Limb (tissue), 2 donors: ENCODE measurements around the gene DDOST.

Experiments
- DNase-seq, 2 donors: peaks; one replicate each; pipeline ENCODE4 v3.0.0-alpha.2; 2016; ENCODE audit errors: extremely low spot score in 2 of 2

DDOST gene

DNA sequence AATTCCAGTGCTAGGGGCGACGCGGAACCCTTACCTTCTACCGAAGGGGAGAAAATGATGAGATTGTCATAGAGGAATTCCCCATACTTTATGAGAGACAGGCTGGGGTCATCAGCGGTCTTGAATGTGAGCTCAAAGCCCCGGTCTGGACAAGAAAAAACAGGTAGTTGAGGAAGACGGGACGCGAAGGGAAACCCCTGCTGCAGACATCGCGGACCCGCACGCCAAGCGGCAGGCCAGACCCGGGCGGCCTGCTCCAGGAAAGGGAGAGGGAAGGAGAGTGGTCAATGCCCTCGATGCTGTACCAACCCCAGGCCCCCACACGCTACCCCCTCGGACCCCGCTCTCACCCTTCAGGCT is 342 bp downstream of the DDOST start:
- no peak for DNase-seq

DNA sequence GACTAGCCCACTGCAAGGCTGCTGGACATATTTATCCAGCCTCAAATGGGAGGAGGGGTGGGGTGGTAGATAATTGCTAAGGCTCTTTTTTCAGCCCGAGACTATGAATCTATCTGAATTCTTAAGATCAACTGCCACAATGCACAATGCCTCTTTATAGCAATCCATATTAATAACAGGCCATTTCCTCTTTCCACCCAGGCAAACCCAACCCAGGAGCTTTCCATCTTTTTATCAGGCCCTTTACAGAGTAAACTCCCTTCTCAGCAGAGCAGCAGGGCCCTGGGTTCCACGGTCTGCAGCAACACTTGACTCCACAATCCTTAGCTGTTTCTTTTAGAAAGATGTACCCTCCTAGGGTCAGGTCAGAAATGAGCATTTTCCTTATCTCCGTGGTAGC is 806 bp downstream of the DDOST start:
- no peak for DNase-seq

DNA sequence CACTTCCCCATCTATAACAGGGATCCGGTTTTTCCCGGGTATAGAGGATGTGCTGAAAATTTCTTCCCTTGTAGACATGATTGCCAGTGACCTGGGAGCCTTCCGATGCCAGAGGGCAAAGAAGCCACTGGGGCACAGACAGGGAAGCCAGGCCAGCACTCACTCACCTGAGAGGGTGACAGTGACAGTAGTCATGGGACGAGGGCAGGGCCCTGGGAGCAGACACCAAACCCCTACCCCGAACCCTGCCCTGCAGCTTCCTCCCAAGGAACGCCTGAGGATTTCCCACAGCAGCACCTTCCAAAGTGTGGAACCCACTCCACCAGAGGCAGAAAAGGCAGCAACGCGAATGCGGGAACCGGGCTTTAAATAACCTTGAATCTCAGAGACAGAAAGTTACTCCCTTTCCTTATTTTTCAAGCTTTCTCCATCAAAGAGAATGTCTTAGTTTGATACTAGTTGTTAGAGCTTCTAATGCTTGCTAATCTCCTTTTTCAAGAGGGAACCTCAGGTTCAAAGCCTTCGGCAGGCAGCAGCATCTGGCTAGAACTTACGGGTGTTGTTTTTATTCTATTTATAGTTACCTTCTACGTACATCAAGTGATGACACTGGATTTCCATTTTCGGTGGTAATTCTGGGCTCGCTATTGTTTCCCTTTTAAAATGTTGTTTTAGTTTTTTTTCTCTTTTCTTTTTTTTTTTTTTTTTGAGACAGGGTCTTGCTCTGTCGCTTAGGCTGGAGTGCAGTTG is 2.8 kb downstream of the DDOST start:
- no peak for DNase-seq

DNA sequence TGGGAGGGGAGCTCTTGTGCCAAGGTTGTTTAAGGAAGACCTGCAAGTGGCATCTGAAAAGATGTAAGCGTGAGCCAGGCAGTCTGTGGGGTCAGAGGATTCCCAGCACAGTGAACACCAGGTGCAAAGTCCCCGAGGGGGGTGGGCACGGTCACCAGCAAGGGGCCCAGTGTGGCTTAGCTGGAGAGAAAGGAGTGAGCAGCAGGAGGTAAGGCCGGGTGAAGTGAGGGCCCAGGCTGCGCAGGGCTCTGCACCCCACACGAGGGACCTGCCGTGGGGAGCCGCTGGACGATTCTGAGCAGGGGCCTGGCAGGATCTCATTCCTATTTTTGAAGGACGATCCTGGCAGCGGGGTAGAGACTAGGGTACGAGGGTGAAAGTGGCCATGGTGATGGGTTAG is 4.1 kb downstream of the DDOST start:
- DNase-seq = no peak

DNA sequence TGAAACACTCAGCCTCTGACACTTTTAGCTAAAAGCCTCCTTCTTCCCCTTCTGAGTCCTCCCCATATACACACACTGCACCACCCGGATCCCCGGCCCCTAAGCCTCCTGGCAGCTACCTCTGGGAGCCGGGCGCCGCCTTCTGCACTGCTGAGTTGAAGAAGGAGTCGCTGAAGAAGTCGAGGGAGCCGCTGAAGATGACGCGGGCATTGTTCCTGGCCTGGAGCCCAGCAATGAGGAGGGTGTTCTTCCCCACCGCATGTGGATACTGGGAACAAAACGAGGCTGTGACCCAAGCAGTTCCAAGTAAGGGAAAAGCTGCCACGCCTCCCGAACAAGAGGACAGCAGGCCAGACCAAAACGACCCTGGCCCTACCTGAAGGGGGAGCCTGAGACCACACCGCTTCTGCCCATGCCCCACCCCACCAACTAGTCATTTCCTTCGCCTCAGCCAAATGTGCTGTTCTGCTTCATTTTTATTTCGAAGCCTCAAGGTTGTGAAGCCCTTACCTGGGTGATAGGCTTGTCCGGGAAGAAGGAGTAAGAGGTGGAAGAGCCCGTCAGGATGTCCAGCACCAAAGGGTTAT is 7.0 kb downstream of the DDOST start:
- no peak for DNase-seq

DNA sequence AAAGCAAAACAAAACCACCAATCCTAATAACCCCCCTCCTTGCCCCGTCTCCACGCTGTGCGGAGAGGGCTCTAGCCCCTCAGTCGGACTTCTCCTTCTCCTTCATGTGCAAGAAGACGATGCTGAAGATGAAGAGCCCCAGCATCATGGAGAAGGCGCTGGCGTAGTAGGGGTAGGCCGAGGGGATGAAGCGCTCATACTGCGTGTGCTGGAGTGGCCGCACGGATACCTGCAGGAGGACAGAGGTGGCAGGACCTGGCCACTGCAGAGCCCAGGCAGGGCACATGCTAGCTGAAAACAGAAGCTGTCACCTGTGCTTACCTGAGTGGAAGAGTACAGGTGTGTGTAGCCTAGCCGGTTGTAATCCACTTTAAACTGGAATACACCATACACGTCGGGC is 8.9 kb downstream of the DDOST start:
- no peak for DNase-seq

DNA sequence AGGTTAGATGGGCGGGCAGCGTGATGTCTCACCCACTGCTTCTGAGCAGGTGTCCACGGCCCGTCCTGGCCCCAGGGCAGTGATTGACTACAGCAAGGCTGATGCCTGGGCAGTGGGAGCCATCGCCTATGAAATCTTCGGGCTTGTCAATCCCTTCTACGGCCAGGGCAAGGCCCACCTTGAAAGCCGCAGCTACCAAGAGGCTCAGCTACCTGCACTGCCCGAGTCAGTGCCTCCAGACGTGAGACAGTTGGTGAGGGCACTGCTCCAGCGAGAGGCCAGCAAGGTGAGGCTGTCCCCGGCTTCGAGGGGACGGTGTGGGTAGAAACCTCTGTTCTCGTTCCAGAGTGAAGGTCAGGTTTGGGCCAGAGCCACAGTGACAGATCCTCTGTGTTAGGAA is 12.2 kb downstream of the DDOST start:
- no peak for DNase-seq

DNA sequence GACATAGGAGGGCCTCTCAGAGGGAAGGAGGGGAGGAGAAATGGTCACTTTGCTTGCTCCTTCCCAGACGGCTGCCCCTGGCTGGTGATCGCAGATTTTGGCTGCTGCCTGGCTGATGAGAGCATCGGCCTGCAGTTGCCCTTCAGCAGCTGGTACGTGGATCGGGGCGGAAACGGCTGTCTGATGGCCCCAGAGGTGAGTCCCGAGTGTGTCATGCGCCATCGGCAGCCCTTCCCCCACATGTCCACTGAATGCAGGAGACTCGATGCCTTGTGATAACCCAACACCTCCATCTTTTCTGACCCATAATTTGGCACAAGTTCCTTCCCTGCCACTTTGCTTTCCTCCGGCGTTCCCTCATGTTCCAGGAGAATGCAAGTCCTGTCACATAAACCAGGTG is 12.7 kb downstream of the DDOST start:
- DNase-seq = no peak

DNA sequence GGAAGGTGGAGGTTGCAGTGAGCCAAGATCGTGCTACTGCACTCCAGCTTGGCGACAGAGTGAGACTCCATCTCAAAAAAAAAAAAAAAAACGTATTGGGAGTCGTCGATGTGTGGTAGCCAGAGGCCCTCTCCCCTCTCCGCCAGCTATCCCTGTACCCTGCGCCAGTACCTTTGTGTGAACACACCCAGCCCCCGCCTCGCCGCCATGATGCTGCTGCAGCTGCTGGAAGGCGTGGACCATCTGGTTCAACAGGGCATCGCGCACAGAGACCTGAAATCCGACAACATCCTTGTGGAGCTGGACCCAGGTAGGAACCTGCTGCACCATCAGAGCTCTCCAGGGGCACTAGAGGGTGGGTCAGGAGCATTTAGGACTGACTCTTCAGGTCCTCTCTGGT is 15.8 kb downstream of the DDOST start:
- no peak for DNase-seq

DNA sequence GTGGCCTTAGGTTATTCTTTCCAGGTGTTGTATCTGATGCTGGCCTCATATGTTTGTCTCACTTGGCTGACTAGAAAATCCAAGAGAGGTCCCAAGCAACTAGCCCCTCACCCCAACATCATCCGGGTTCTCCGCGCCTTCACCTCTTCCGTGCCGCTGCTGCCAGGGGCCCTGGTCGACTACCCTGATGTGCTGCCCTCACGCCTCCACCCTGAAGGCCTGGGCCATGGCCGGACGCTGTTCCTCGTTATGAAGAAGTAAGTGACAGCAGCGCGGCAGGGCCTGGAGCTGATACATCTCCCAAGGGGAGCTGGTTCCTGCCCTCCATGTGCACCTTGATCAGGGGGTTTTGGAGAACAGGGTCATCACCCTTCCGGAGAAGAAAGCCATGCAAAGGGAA is 16.8 kb downstream of the DDOST start:
- no peak for DNase-seq

DNA sequence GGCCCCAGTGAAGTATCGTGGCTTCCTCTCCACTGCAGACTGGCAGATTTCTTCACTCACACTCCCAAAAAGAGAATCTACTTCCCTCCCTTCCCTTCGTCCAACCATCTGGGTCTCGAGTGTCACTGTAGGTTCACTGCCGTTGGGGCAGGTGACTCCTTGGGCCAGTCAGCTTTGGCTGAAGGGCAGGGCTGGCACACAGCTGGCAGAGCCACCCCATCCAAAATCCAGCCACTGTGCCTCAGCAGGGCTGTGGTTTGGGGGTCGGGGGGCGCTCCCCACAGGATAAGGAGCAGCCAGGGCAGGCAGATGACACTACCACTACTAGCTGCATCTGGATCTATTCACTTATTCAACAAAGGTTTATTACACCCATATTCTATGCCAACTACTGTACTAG is 18.1 kb downstream of the DDOST start:
- no peak for DNase-seq

DNA sequence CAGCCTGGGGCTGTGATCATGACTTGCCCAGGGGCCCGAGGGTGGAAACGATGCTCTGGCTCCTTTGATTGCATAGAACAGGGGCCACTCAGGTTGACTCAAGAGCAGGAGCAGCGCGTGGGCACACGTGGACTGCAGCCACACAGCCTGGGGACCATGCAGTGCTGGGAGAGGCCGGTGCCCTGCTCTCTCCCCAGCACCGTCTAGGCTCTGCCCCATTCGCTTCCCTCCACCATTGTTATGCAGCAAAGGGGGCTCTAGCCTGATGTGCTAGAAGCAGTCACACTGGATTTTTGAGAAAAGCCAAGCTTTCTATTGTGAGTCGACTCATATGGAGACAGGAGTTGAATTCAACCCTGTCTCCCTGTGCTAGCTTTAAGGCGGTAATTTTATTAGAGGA is 19.2 kb downstream of the DDOST start:
- DNase-seq = no peak

DNA sequence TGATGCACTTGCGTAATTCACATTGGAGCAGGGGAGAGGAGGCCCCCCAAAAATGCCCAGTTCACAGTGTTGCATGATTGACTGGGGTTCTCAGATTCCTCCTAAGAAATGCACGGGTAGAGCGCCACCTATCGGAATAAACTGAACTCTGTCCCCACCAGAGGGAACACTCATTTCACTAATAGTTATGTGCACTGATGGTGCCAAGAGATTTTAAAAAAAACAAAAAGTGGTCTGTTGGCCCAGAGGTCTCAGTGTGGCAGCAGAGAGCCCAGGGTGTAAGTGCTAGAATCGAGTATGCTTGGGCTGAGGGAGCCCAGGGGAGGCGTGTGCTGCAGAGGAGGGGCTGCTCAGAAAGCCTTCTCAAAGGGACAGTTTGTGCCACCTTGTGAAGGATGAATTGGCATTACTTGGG is 21.0 kb downstream of the DDOST start:
- DNase-seq = peak; percentile 44 to 66

DNA sequence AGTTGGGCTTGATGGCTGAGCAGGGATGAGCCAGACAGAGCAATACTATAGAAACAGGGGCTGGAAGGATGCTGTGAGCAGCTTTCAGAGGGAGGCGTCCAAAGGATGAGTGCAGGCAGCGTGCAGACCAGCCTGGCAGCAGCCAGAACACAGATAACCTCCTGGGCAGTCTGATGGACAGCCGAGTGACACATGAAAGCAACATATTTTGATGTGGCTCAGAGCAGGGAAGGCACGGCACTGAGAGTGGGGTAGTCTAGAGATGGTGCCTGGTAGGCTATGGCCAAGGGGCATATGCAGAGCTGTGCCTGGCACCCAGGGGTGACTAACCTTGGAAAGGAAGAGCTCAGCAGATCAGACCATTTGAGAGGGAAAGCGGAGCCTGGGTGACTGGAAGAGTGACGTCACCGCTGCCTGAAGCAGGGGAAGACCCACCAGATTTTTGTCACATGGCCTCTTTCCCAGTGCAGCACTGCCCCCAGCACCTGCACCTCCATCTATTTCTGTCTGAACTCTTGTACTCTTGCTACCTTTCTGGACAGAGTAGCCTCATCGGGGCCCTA is 24.3 kb downstream of the DDOST start:
- DNase-seq = no peak

DNA sequence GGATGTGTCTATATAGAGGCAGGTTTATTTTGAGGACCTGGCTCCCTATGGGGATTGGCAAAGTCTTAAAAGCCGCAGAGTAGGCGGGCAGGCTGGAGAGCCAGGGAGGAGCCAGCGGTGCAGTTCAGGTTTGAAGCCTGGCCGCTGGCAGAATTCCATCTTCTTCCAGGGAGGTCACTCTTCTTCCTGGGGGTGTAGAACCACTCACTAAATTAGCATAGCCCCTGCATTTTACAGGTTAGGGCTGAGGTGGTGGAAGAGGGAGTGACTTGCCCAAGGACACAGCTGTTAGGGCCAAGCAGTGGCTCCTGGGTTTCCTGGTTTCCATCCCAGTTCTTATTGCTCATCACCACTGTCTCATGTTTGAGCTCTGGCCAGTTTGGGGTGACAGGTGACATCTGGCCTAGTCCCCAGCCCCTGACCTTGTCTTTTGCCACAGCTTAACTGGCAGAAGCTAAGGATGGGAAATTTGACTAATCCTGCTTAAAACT is 26.5 kb downstream of the DDOST start:
- peak in 1 of 2 donors; percentile 21 for DNase-seq

DNA sequence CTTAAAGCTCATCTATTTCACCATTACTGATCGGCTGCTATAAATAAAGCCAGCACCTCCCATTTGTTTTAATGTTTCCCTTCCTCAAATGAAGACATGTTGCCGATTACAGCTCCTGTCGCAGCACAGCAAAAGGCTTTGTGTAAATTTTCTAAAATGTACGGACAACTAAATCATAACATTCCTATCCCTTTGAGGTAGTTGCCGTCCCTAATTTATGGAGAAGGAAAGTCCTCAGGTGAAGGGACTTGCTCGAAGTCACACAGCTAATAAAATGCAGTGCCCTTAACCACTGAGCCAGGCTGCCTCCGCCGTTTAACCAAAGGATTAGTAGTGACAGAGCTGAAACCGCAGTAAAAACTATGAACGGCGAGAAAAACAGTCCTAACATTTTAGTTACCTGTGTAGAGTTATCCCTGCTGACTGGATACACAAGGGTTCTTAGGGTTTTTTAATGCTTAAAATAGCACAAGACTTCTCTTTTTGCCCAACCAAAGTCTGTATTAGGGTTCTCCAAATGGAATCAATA is 27.0 kb downstream of the DDOST start:
- no peak for DNase-seq

DNA sequence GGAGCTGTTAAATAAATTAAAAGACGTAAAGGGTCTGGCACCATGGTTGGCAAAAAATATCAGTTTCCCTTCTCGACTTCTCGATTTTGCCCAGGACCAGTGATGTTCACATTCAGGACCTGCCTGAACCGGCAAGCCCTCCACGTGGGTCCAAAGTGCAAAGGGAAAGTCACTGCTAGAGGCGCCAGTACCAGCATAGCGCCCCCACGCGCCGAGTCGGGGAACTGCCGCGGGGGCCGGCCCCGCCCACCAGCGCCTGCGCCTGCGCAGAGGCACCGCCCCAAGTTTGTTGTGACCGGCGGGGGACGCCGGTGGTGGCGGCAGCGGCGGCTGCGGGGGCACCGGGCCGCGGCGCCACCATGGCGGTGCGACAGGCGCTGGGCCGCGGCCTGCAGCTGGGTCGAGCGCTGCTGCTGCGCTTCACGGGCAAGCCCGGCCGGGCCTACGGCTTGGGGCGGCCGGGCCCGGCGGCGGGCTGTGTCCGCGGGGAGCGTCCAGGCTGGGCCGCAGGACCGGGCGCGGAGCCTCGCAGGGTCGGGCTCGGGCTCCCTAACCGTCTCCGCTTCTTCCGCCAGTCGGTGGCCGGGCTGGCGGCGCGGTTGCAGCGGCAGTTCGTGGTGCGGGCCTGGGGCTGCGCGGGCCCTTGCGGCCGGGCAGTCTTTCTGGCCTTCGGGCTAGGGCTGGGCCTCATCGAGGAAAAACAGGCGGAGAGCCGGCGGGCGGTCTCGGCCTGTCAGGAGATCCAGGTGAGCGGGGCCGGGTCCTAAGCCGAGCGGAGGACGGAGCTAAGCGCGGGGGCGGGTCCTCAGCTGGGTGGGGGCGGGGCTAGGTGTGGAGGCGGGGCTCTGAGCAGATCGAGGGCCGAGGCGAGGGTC is 27.7 kb downstream of the DDOST start, which contains the start of gene PINK1:
TSS of gene PINK1 (plus strand) at position 269 of the 875 bp plus-strand sequence. CDS start at position 360, 91 bp downstream.
- DNase-seq = peak; percentile 73 to 94

DNA sequence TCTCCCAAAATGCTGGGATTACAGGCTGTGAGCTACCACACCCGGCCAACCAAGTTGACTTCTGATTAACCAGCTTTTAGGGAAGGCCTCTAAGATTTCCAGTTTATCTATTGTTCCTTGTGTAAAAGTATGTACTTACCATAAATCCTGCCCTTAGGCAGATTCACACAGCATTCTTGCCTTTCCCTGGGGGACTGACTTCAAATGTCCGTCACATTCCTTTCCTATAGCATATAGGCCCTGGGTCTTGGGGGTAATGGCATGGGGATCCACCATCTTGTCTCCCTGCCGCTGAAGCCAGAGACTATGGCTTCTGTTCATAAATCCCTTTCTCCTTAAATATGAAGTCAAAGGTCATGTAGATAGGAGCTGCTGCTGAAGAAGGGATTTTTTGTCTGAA is 28.8 kb downstream of the DDOST start:
- no peak for DNase-seq

DNA sequence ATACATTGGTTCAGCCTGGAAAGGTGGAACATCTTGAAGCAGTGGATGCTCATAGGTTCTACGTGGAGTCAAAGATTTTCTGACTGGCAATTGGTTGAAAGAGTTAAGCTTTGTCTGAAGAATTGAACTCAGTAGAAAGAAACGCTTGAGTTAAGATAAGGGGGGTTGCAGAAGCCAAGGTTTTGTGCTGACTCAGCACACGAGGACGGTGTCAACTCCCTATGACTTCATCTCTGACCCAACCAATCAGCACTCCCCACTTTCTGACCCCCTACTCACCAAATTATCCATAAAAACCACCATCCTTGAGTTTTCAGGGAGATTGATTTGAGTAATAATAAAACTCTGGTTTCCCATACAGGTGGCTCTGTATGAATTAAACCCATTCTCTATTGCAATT is 30.4 kb downstream of the DDOST start:
- DNase-seq = no peak

DNA sequence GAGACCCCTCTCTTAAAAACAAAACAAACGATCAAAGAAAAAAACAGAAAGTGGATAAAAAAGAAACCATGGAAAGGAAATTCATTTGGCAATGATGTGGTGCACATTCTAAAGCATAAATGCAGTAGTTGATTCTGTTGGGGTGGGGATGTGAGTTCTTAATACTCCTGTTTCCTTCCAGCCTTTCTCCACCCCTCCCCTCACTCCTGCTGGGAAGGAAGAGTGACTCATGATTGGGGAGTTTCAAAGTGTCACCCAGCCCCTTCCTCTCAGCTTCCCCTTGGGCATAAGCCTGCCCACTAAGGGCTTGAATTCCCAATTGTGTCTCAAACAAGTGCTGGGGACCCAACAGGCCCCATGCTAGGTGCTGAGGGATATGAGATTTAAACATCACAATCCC is 34.6 kb downstream of the DDOST start:
- no peak for DNase-seq

DNA sequence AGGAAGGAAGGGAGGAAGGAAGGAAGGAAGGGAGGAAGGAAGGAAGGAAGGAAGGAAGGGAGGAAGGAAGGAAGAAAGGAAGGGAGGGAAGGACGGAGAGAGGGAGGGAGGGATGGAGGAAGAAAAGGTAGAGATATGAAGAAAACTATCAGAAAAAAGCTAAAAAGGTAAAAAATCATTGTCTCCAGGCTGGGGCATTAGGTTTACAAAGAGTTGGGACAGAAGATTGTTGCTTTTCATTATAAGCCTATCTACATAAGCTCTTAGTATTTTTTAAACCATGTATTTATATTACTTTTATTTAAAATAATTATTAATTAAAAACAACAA is 35.1 kb downstream of the DDOST start:
- DNase-seq = no peak
